ACC112 (cell line): ENCODE measurements around the gene ABTB1.

Experiments used
- H2AFZ ChIP-seq: fragments of 200-600 bp; sonication (generic); one replicate; pipeline ENCODE4 v1.6.0; 2017; ENCODE audit warnings: antibody characterized with exemption, low read length; ENCODE audit not compliant: unreplicated experiment
- H3K27ac ChIP-seq: fragments of 200-600 bp; sonication (generic); 2 replicates; pipeline ENCODE4 v1.5.1; 2014; ENCODE audit warnings: low read depth, mild to moderate bottlenecking, antibody characterized with exemption, low read length, moderate library complexity
- H3K27me3 ChIP-seq: fragments of 200-600 bp; sonication (generic); 2 replicates; pipeline ENCODE4 v1.6.1; 2014; ENCODE audit warnings: mild to moderate bottlenecking, antibody characterized with exemption, low read length, moderate library complexity, mixed read lengths; ENCODE audit not compliant: insufficient read depth
- H3K36me3 ChIP-seq: fragments of 200-600 bp; sonication (generic); 2 replicates; pipeline ENCODE4 v1.6.1; 2016; ENCODE audit warnings: mild to moderate bottlenecking, antibody characterized with exemption, low read length, moderate library complexity, mixed read lengths; ENCODE audit not compliant: insufficient read depth
- H3K4me1 ChIP-seq: fragments of 200-600 bp; sonication (generic); one replicate; pipeline ENCODE4 v1.6.1; 2016; ENCODE audit warnings: low read length, mixed read lengths; ENCODE audit not compliant: insufficient read depth, unreplicated experiment, control insufficient read depth
- H3K4me3 ChIP-seq: fragments of 200-600 bp; sonication (generic); 2 replicates; pipeline ENCODE4 v1.5.1; 2014; ENCODE audit warnings: mild to moderate bottlenecking, low read depth, low read length
- H3K79me2 ChIP-seq: fragments of 200-600 bp; sonication (generic); one replicate; pipeline ENCODE4 v1.6.0; 2016; ENCODE audit warnings: low read length; ENCODE audit not compliant: control insufficient read depth, unreplicated experiment, insufficient read depth

ABTB1 gene

GRCh38 chr3:127707851-127708411 is 35.2 kb downstream of the ABTB1 start:
- Histone ChIP-seq H3K4me1 (no peaks in the 10 kb centered on the region), H3K27me3 (no peaks in the 10 kb centered on the region), H3K4me3 (no peak overlapping the region), H3K79me2 (no peaks in the 10 kb centered on the region), H3K27ac (no peak overlapping the region), H2AFZ (no peak overlapping the region), H3K36me3 (peaks cover 10% of the 10 kb centered on the region; the same call in 1 of the 2 replicates)

GRCh38 chr3:127708837-127709236 is 36.1 kb downstream of the ABTB1 start:
- peaks cover 3% of the 10 kb centered on the region; the same call in 1 of the 2 replicates for H3K36me3 ChIP-seq
- no peaks in the 10 kb centered on the region for H3K27me3 ChIP-seq
- H3K27ac ChIP-seq: no peak overlapping the region
- no peak overlapping the region for H3K4me3 ChIP-seq
- no peak overlapping the region for H2AFZ ChIP-seq
- no peaks in the 10 kb centered on the region for H3K79me2 ChIP-seq
- no peaks in the 10 kb centered on the region for H3K4me1 ChIP-seq

GRCh38 chr3:127709320-127710060 is 36.7 kb downstream of the ABTB1 start:
- no peak overlapping the region for H3K27ac ChIP-seq
- peaks cover 2% of the 10 kb centered on the region; the same call in 1 of the 2 replicates for H3K36me3 ChIP-seq

GRCh38 chr3:127710155-127710941 is 37.6 kb downstream of the ABTB1 start:
- Histone ChIP-seq H3K4me3 (no peak overlapping the region), H3K79me2 (no peaks in the 10 kb centered on the region), H2AFZ (no peak overlapping the region), H3K27me3 (no peaks in the 10 kb centered on the region), H3K27ac (no peak overlapping the region), H3K4me1 (no peaks in the 10 kb centered on the region), H3K36me3 (no peaks in the 10 kb centered on the region)

More at GRCh38 chr3:127709320-127710060, 36.7 kb downstream of the ABTB1 start:
- H2AFZ ChIP-seq: no peak overlapping the region
- no peak overlapping the region for H3K4me3 ChIP-seq
- no peaks in the 10 kb centered on the region for H3K4me1 ChIP-seq
- no peaks in the 10 kb centered on the region for H3K79me2 ChIP-seq
- H3K27me3 ChIP-seq: no peaks in the 10 kb centered on the region

GRCh38 chr3:127711021-127711695 is 38.4 kb downstream of the ABTB1 start:
- Histone ChIP-seq H3K79me2 (no peaks in the 10 kb centered on the region), H3K36me3 (no peaks in the 10 kb centered on the region), H3K4me1 (no peaks in the 10 kb centered on the region), H2AFZ (no peak overlapping the region), H3K4me3 (no peak overlapping the region), H3K27me3 (no peaks in the 10 kb centered on the region), H3K27ac (no peak overlapping the region)

GRCh38 chr3:127711896-127712295 is 39.1 kb downstream of the ABTB1 start:
- H3K27me3 ChIP-seq: no peaks in the 10 kb centered on the region
- H2AFZ ChIP-seq: no peak overlapping the region
- H3K4me3 ChIP-seq: no peak overlapping the region
- no peaks in the 10 kb centered on the region for H3K36me3 ChIP-seq
- H3K4me1 ChIP-seq: no peaks in the 10 kb centered on the region
- H3K27ac ChIP-seq: no peak overlapping the region
- no peaks in the 10 kb centered on the region for H3K79me2 ChIP-seq

GRCh38 chr3:127712461-127712860 is 39.7 kb downstream of the ABTB1 start:
- H3K79me2 ChIP-seq: no peaks in the 10 kb centered on the region
- no peaks in the 10 kb centered on the region for H3K36me3 ChIP-seq
- H3K4me1 ChIP-seq: no peaks in the 10 kb centered on the region
- no peak overlapping the region for H2AFZ ChIP-seq
- H3K27me3 ChIP-seq: no peaks in the 10 kb centered on the region
- no peak overlapping the region for H3K27ac ChIP-seq
- no peak overlapping the region for H3K4me3 ChIP-seq

GRCh38 chr3:127712881-127713771 is 40.4 kb downstream of the ABTB1 start:
- Histone ChIP-seq H3K4me1 (no peaks in the 10 kb centered on the region), H3K27ac (no peak overlapping the region), H3K27me3 (no peaks in the 10 kb centered on the region), H3K79me2 (no peaks in the 10 kb centered on the region), H2AFZ (no peak overlapping the region), H3K4me3 (no peak overlapping the region), H3K36me3 (no peaks in the 10 kb centered on the region)

GRCh38 chr3:127714125-127714571 is 41.4 kb downstream of the ABTB1 start:
- Histone ChIP-seq H3K4me3 (no peak overlapping the region), H3K4me1 (no peaks in the 10 kb centered on the region), H3K36me3 (no peaks in the 10 kb centered on the region), H3K27me3 (no peaks in the 10 kb centered on the region), H3K79me2 (no peaks in the 10 kb centered on the region), H2AFZ (no peak overlapping the region), H3K27ac (no peak overlapping the region)

GRCh38 chr3:127714866-127715265 is 42.1 kb downstream of the ABTB1 start:
- Histone ChIP-seq H3K27ac (no peak overlapping the region), H3K79me2 (no peaks in the 10 kb centered on the region), H3K36me3 (no peaks in the 10 kb centered on the region), H2AFZ (no peak overlapping the region), H3K4me1 (no peaks in the 10 kb centered on the region), H3K4me3 (no peak overlapping the region), H3K27me3 (no peaks in the 10 kb centered on the region)
